Measurements from ENCODE around the gene ACTRT2.

- TF ChIP-seq CTCF (IDR thresholded peaks at IDR 0.05) (no peak), POLR2A (IDR thresholded peaks at IDR 0.05) (no peak), EP300 (IDR thresholded peaks at IDR 0.05) (no peak)
Observed at GRCh38 chr1:3068564-3069431, 47.5 kb downstream of the ACTRT2 start, which contains the start of gene PRDM16.
